Neural progenitor cell (in vitro differentiated cells): ENCODE results near the gene ZNF202. TPM values are rescaled to one million over a fixed set of nuclear protein-coding genes. Genes with fewer than 3 reads are reported as not detected.

Experiments used
- DNase-seq: peaks from one replicate; pipeline ENCODE4 v3.0.0-alpha.2; 2016; ENCODE audit warnings: low spot score
- H2AFZ ChIP-seq: fragments of 200-600 bp; sonication (generic); replicated peaks from 2 replicates; pipeline ENCODE4 v1.6.1; 2016; ENCODE audit warnings: antibody characterized with exemption
- H3F3A ChIP-seq: fragments of 200-600 bp; sonication (generic); 2 replicates; pipeline ENCODE4 v1.6.1; 2016; ENCODE audit warnings: antibody characterized with exemption, low read depth
- H3K27ac ChIP-seq: fragments of 200-600 bp; sonication (generic); 2 replicates; pipeline ENCODE4 v1.5.1; 2016; ENCODE audit warnings: mild to moderate bottlenecking
- H3K27me3 ChIP-seq: fragments of 200-600 bp; sonication (generic); 2 replicates; pipeline ENCODE4 v1.6.1; 2016; ENCODE audit warnings: mild to moderate bottlenecking, moderate library complexity
- H3K36me3 ChIP-seq: fragments of 200-600 bp; sonication (generic); 2 replicates; pipeline ENCODE4 v1.5.1; 2016
- H3K4me1 ChIP-seq: fragments of 200-600 bp; sonication (generic); 2 replicates; pipeline ENCODE4 v1.6.1; 2016; ENCODE audit warnings: mixed run types
- H3K4me2 ChIP-seq: fragments of 200-600 bp; sonication (generic); 2 replicates; pipeline ENCODE4 v1.6.1; 2016
- H3K4me3 ChIP-seq: fragments of 200-600 bp; sonication (generic); 2 replicates; pipeline ENCODE4 v1.5.1; 2016
- H3K79me2 ChIP-seq: fragments of 200-600 bp; sonication (generic); 2 replicates; pipeline ENCODE4 v1.6.1; 2016; ENCODE audit warnings: low read depth
- H3K9ac ChIP-seq: fragments of 200-600 bp; sonication (generic); 2 replicates; pipeline ENCODE4 v1.6.1; 2016
- H3K9me3 ChIP-seq: fragments of 200-600 bp; sonication (generic); 2 replicates; pipeline ENCODE4 v1.5.1; 2016; ENCODE audit warnings: low read depth
- H4K20me1 ChIP-seq: fragments of 200-600 bp; sonication (generic); 2 replicates; pipeline ENCODE4 v1.6.1; 2016; ENCODE audit warnings: low read depth
- H3K27ac Mint-ChIP-seq: 3 replicates; pipeline ENCODE4 v1.8.0; 2021; ENCODE audit warnings: mixed read lengths
- H3K27me3 Mint-ChIP-seq: 2 replicates; pipeline ENCODE4 v1.8.0; 2022; ENCODE audit warnings: low read depth, mild to moderate bottlenecking, inconsistent platforms, moderate library complexity, mixed read lengths; ENCODE audit not compliant: insufficient read depth
- H3K36me3 Mint-ChIP-seq: 3 replicates; pipeline ENCODE4 v1.8.0; 2021; ENCODE audit warnings: mixed read lengths
- H3K4me1 Mint-ChIP-seq: 3 replicates; pipeline ENCODE4 v1.8.0; 2021; ENCODE audit warnings: mixed read lengths
- H3K4me3 Mint-ChIP-seq: 3 replicates; pipeline ENCODE4 v1.8.0; 2021; ENCODE audit warnings: mild to moderate bottlenecking, moderate library complexity, mixed read lengths
- H3K9me3 Mint-ChIP-seq: 3 replicates; pipeline ENCODE4 v1.8.0; 2020; ENCODE audit warnings: mixed read lengths
- EZH2 ChIP-seq: fragments of 200-600 bp; sonication (generic); IDR thresholded peaks from 2 replicates; pipeline ENCODE4 v1.6.1; 2017; ENCODE audit warnings: antibody characterized with exemption, mild to moderate bottlenecking, moderate library complexity
- EZH2phosphoT487 ChIP-seq: fragments of 200-600 bp; sonication (generic); IDR thresholded peaks from 2 replicates; pipeline ENCODE4 v1.6.1; 2017; ENCODE audit warnings: antibody characterized with exemption
- small RNA-seq: library from RNA; depleted of rRNA; stranded (forward); fragments of <200 nt; gene quantifications from one replicate; pipeline ENCODE3, GENCODE V24; 2015
- total RNA-seq: library from RNA; depleted of rRNA; stranded (reverse); fragments of >200 nt; gene quantifications from 2 replicates; pipeline ENCODE4 v1.2.3, GENCODE V29; 2015; ENCODE audit warnings: low replicate concordance
- TF ChIP-seq, protein P1 (sequence below): fragments of 200-600 bp; sonication (generic); IDR thresholded peaks from 2 replicates; pipeline ENCODE4 v1.5.1; 2017; ENCODE audit warnings: antibody characterized with exemption, mild to moderate bottlenecking

The ZNF202 gene
- total RNA-seq, 1 donor from 2014 or later, result 16.4 TPM

DNA sequence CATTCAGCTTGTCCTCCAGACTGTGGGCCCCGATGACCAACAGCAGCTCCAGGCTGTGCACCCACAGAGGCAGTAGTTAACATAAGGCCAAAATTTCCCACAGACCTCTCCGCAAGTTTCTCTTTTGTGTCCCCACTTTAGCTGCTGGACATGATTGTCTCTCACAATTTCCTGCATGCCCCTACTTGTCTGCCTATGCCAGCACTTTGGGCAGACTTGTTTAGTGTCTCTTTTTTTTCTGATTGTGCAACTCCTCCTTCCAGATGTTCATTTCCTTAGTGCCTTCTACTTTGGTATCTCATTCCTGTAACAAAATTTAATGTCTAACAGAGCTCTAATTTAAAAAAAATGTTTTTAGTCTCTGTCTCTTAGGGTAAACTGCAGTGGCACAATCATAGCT lies 63.2 kb downstream of the ZNF202 start:
- Mint-ChIP-seq H3K4me1 (peaks cover 9% of the 10 kb centered on the region), H3K36me3 (no peaks in the 10 kb centered on the region), H3K27ac (no peak overlapping the region), H3K9me3 (no peaks in the 10 kb centered on the region), H3K4me3 (no peak overlapping the region), H3K27me3 (no peaks in the 10 kb centered on the region)
- Histone ChIP-seq H3K9ac (no peak overlapping the region), H3K27me3 (no peaks in the 10 kb centered on the region), H3K4me3 (no peak overlapping the region), H4K20me1 (no peaks in the 10 kb centered on the region), H3K9me3 (no peaks in the 10 kb centered on the region), H3K4me1 (no peaks in the 10 kb centered on the region), H3K36me3 (no peaks in the 10 kb centered on the region), H3K79me2 (no peaks in the 10 kb centered on the region), H3F3A (no peaks in the 10 kb centered on the region), H3K4me2 (no peak overlapping the region), H2AFZ (no peak overlapping the region), H3K27ac (no peak overlapping the region)
- TF ChIP-seq EZH2, result no peak
- TF ChIP-seq EZH2phosphoT487, result no peak
- TF ChIP-seq, protein P1, sequence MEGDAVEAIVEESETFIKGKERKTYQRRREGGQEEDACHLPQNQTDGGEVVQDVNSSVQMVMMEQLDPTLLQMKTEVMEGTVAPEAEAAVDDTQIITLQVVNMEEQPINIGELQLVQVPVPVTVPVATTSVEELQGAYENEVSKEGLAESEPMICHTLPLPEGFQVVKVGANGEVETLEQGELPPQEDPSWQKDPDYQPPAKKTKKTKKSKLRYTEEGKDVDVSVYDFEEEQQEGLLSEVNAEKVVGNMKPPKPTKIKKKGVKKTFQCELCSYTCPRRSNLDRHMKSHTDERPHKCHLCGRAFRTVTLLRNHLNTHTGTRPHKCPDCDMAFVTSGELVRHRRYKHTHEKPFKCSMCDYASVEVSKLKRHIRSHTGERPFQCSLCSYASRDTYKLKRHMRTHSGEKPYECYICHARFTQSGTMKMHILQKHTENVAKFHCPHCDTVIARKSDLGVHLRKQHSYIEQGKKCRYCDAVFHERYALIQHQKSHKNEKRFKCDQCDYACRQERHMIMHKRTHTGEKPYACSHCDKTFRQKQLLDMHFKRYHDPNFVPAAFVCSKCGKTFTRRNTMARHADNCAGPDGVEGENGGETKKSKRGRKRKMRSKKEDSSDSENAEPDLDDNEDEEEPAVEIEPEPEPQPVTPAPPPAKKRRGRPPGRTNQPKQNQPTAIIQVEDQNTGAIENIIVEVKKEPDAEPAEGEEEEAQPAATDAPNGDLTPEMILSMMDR, result no peak
- no peak for DNase-seq

DNA sequence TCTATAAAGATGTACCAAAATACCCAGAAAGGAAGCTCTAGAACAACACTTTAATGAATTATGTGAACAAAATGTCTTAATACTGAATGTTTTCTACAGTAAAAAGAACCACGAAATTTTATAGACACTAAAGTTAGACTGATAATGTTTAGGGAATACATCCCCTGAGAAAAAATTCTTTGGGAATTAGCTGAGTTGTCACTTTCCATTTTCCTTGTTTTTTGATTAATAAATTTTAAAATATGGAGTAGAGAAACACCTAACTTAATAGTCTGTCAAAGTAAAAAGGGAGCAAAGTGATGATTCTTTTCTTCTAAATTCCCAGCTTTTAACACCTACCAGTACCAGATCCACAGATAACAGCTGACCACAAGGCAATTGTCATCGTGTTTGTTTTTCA lies 64.0 kb downstream of the ZNF202 start:
- TF ChIP-seq EZH2phosphoT487, result no peak
- TF ChIP-seq, protein P1, result no peak
- no peak for TF ChIP-seq EZH2
- Histone ChIP-seq H3K4me2 (no peak overlapping the region), H3F3A (no peaks in the 10 kb centered on the region), H3K79me2 (no peaks in the 10 kb centered on the region), H4K20me1 (no peaks in the 10 kb centered on the region), H2AFZ (no peak overlapping the region), H3K4me3 (no peak overlapping the region), H3K27ac (no peak overlapping the region), H3K36me3 (no peaks in the 10 kb centered on the region), H3K9me3 (no peaks in the 10 kb centered on the region), H3K27me3 (no peaks in the 10 kb centered on the region), H3K4me1 (no peaks in the 10 kb centered on the region), H3K9ac (no peak overlapping the region)
- H3K27me3 Mint-ChIP-seq, result no peaks in the 10 kb centered on the region
- DNase-seq, result no peak
- no peak overlapping the region for H3K27ac Mint-ChIP-seq
- H3K4me1 Mint-ChIP-seq, result peaks cover 2% of the 10 kb centered on the region
- H3K36me3 Mint-ChIP-seq, result no peaks in the 10 kb centered on the region
- no peaks in the 10 kb centered on the region for H3K9me3 Mint-ChIP-seq
- H3K4me3 Mint-ChIP-seq, result no peak overlapping the region

DNA sequence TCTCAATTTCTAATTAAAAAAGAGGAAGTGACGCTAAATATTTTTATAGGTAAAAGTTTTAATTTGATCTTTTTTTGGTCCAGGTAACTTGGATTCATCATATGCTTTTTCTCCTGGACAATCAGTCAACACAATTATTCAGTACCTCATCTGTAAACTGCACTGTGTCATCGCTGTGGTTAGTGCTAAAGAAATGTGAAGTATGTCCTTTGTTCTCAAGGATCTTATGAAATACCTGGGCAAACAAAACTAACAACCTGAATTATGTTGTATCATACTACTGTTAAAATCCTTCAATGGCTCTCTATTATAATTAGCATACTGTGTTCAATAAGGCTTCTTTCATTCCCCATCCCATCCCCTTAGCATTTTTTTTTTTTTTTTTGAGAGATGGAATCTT lies 67.2 kb downstream of the ZNF202 start:
- H3K79me2 ChIP-seq, result no peaks in the 10 kb centered on the region
- no peak overlapping the region for H3K4me2 ChIP-seq
- no peaks in the 10 kb centered on the region for H3K27me3 ChIP-seq
- H3K4me1 ChIP-seq, result peaks cover 5% of the 10 kb centered on the region
- no peak overlapping the region for H3K27ac ChIP-seq
- no peak for DNase-seq
- no peaks in the 10 kb centered on the region for H3F3A ChIP-seq
- H3K36me3 Mint-ChIP-seq, result no peaks in the 10 kb centered on the region
- no peaks in the 10 kb centered on the region for H4K20me1 ChIP-seq
- H3K27me3 Mint-ChIP-seq, result no peaks in the 10 kb centered on the region
- no peaks in the 10 kb centered on the region for H3K9me3 Mint-ChIP-seq
- TF ChIP-seq, protein P1, result no peak
- no peak for TF ChIP-seq EZH2
- no peak for TF ChIP-seq EZH2phosphoT487
- H3K9me3 ChIP-seq, result no peaks in the 10 kb centered on the region
- H3K4me3 ChIP-seq, result no peak overlapping the region
- no peak overlapping the region for H3K27ac Mint-ChIP-seq
- no peaks in the 10 kb centered on the region for H3K36me3 ChIP-seq
- no peak overlapping the region for H3K4me3 Mint-ChIP-seq
- H3K9ac ChIP-seq, result no peak overlapping the region
- peaks cover 4% of the 10 kb centered on the region for H3K4me1 Mint-ChIP-seq
- H2AFZ ChIP-seq, result no peak overlapping the region

Small RNAs within 50 kb of the gene (small RNA-seq; reads per million reads assigned to genes)
- not detected for gene RNU1-21P

Other genes with a start within 250 kb of the ZNF202 start
- gene SCN3B, start 87.0 kb downstream of the ZNF202 start, total RNA-seq, result 0.12 TPM in 1 of 2 replicates, not detected in the other
- not detected in 2 replicates for gene OR6X1, start 12.9 kb upstream of the ZNF202 start, total RNA-seq
- not detected in 2 replicates for gene OR6M1, start 64.7 kb upstream of the ZNF202 start, total RNA-seq
- gene TMEM225, start 144.0 kb upstream of the ZNF202 start, total RNA-seq, result not detected in 2 replicates
- not detected in 2 replicates for gene OR8D4, start 160.5 kb upstream of the ZNF202 start, total RNA-seq
- gene OR4D5, start 198.0 kb upstream of the ZNF202 start, total RNA-seq, result not detected in 2 replicates
- gene OR6T1, start 202.2 kb upstream of the ZNF202 start, total RNA-seq, result not detected in 2 replicates
- not detected in 2 replicates for gene OR10S1, start 236.1 kb upstream of the ZNF202 start, total RNA-seq